NB4 (cell line): Measurements from ENCODE around the gene FBXL17.

Source experiments
- DNase-seq: peaks from one replicate; pipeline ENCODE4 v3.0.0; 2010; ENCODE audit warnings: low read depth
- H3K4me3 ChIP-seq: one replicate; pipeline ENCODE4 v1.5.1; 2011; ENCODE audit warnings: mild to moderate bottlenecking, low read depth, low read length, moderate library complexity
- CTCF ChIP-seq: IDR thresholded peaks from one replicate; pipeline ENCODE4 v1.5.1; 2012; ENCODE audit warnings: low read depth, low read length
- MAX ChIP-seq: IDR thresholded peaks from 2 replicates; pipeline ENCODE4 v1.6.1; 2011; ENCODE audit warnings: low read depth, low read length
- MYC ChIP-seq: IDR thresholded peaks from 2 replicates; pipeline ENCODE4 v1.6.1; 2011; ENCODE audit warnings: low read depth, low read length
- POLR2A ChIP-seq: IDR thresholded peaks from 2 replicates; pipeline ENCODE4 v1.6.1; 2011; ENCODE audit warnings: mild to moderate bottlenecking; ENCODE audit not compliant: insufficient read length; ENCODE audit errors: extremely low read depth

The FBXL17 gene

GRCh38 chr5:107830750-107831149 lies 551.1 kb downstream of the FBXL17 start:
- no peak for DNase-seq
- TF ChIP-seq POLR2A = no peak
- no peak overlapping the region for H3K4me3 ChIP-seq

- no peak for DNase-seq
- no peak overlapping the region for H3K4me3 ChIP-seq
- TF ChIP-seq MAX = no peak
- no peak for TF ChIP-seq CTCF
- TF ChIP-seq MYC = no peak
- no peak for TF ChIP-seq POLR2A
Observed at GRCh38 chr5:107826311-107827000, 555.4 kb downstream of the FBXL17 start.

GRCh38 chr5:107824821-107825220 lies 557.1 kb downstream of the FBXL17 start:
- no peak for TF ChIP-seq MYC
- no peak overlapping the region for H3K4me3 ChIP-seq
- DNase-seq = no peak

GRCh38 chr5:107821288-107821687 lies 560.6 kb downstream of the FBXL17 start:
- no peak overlapping the region for H3K4me3 ChIP-seq
- TF ChIP-seq MYC = no peak
- TF ChIP-seq MAX = no peak
- no peak for TF ChIP-seq CTCF
- TF ChIP-seq POLR2A = no peak
- DNase-seq = no peak

GRCh38 chr5:107820429-107820828 lies 561.5 kb downstream of the FBXL17 start:
- DNase-seq = no peak
- TF ChIP-seq MAX (no peak), CTCF (no peak), MYC (no peak), POLR2A (no peak)
- H3K4me3 ChIP-seq = no peak overlapping the region

GRCh38 chr5:107817951-107818350 lies 563.9 kb downstream of the FBXL17 start:
- TF ChIP-seq CTCF = no peak
- TF ChIP-seq POLR2A = no peak
- TF ChIP-seq MAX = no peak
- no peak for TF ChIP-seq MYC
- no peak overlapping the region for H3K4me3 ChIP-seq
- DNase-seq = no peak

- TF ChIP-seq MYC (no peak), MAX (no peak), CTCF (no peak), POLR2A (no peak)
- no peak overlapping the region for H3K4me3 ChIP-seq
- DNase-seq = no peak
Observed at GRCh38 chr5:107817436-107817835, 564.5 kb downstream of the FBXL17 start.
